Esophagus squamous epithelium (tissue), 4 donors: Measurements from ENCODE around the gene CRYBB1.

Experiments used
- CTCF ChIP-seq, 6 experiments: fragments of 450-650 bp in 4 of 6; fragments of 200-600 bp in 2 of 6; sonication (generic) in 2 of 6; IDR thresholded peaks; one replicate each; pipeline ENCODE4 v1.5.1; 2016 to 2019; ENCODE audit warnings: antibody characterized with exemption in 6 of 6, mild to moderate bottlenecking in 4 of 6, moderate library complexity in 4 of 6
- POLR2A ChIP-seq, 4 donors: fragments of 450-650 bp; IDR thresholded peaks; one replicate each; pipeline ENCODE4 v1.6.1; 2017; ENCODE audit warnings: antibody characterized with exemption in 4 of 4, mild to moderate bottlenecking in 4 of 4, moderate library complexity in 3 of 4

- TF ChIP-seq CTCF (IDR thresholded peaks at IDR 0.05) (no peak), POLR2A (IDR thresholded peaks at IDR 0.05) (no peak)
Measured at GRCh38 chr22:26650722-26651421, 33.0 kb upstream of the CRYBB1 start.
